ENCODE measurements around the gene SYT7.

SYT7 gene

DNA sequence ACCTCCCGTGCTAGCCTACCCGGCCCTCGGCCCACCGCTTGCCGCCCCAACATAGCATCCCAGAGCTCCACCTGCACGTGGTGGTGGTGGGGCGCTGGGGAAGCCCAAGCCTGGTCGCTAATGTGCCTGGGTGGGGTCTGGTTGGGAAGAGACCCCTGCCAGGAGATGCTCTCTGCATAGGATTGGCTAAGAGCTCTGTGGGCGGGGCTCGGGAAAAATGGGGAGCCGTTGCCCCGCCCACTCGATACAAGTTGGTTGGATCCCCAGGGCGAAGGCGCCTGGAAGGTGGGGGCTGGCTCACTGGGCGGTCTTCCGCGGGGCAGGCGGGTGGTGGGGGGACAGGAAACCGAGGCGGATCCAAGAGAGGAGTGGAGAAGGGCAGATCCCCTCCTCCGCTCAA, 64.7 kb downstream of the SYT7 start:
- DNase-seq (ENCODE audit: low read depth) = no peak

- no peak for DNase-seq (ENCODE audit: low read depth)
These were observed 65.2 kb downstream of the SYT7 start for GRCh38 chr11:61515686-61516085.

- DNase-seq (ENCODE audit: low read depth) = no peak
These were observed 66.6 kb downstream of the SYT7 start for GRCh38 chr11:61514050-61514917.

DNA sequence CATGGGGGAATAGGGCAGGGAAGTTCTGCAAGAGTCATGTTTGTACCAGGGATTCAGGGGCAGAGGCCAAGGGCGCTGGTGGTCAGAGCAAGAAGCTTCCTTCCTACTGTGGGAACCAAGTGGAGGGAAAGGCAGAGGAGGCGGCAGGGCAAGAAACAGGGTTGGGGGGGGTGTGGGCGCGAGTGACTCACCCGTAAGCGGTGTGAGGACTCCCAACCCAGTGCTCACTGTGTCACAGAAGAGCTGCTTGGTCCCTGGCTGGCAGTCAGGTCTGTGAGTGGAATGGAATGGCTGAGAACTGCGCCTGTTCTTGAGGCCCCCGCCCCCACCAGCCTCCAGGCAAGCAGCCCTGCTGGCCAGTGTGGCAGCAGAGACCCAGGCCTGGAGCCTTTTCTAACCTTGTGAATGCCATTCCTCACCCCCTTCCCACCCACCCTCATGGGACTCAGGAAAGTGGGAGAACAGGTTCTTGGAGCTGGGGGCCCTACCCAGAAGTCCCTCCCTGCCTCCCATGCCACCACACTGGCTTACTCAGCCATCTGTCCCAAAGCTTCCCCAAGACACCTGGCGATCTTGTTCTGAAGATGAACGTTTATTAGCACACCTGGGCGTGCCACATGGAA, 67.6 kb downstream of the SYT7 start:
- no peak for DNase-seq (ENCODE audit: low read depth)

GRCh38 chr11:61512435-61512834, 68.4 kb downstream of the SYT7 start:
- no peak for DNase-seq (ENCODE audit: low read depth)

GRCh38 chr11:61511383-61511782, 69.5 kb downstream of the SYT7 start:
- no peak for DNase-seq (ENCODE audit: low read depth)

DNA sequence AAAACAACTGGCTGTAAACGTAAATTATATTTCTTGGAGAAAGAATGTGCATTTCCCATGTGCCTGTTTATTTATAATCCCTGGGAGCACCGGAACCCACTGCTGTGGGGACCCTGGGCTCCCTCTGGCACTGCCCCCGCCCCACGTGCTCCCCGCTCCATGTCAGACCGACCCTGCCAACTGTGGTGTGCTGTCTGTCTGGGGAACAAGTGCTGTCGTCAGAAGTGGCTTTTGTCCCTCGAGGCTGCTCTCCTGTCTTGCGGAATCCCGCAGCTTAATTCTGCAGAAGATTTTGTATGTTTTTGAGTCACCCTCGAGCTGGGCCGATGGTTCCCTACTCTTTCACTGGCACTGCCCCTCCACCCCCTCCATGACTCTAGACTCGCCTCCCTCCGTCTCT, 69.9 kb downstream of the SYT7 start:
- DNase-seq (ENCODE audit: low read depth) = no peak

DNA sequence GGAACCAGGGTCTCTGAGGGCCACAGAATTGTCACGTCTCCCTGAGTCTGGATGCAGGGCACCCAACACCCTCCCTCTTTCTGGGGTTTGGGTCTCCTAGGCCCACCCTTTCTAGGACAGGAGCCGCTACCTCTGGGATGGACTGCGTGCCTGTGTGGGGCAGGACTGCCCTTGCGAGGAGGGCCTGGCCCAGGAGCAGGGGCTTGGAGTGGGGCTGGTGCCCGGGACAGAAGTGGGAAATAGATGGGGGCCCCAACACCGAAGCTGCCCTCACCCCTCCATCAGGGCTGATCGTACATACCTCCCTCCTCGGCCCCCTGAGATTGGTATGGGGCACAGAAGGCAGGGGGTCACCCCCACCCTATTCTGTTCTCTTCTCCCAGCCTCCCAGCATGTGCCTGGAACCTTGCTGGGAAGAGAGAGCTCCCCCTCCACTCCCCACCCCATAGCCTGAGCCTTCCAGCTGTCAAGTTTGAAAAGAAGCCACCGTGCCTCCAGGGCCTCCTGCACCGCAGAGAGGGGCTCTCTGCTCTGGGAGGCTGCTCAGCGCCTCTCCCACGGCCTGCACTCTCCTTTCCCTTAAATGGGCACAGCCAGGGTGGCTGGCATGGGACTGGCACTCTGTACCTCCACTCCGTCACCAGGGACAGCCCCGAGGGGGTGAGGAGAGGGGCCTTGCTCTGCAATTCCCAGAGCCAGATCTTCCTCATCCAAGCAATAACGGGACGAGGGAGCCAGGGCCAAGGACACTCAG, 70.5 kb downstream of the SYT7 start:
- no peak for DNase-seq (ENCODE audit: low read depth)

DNA sequence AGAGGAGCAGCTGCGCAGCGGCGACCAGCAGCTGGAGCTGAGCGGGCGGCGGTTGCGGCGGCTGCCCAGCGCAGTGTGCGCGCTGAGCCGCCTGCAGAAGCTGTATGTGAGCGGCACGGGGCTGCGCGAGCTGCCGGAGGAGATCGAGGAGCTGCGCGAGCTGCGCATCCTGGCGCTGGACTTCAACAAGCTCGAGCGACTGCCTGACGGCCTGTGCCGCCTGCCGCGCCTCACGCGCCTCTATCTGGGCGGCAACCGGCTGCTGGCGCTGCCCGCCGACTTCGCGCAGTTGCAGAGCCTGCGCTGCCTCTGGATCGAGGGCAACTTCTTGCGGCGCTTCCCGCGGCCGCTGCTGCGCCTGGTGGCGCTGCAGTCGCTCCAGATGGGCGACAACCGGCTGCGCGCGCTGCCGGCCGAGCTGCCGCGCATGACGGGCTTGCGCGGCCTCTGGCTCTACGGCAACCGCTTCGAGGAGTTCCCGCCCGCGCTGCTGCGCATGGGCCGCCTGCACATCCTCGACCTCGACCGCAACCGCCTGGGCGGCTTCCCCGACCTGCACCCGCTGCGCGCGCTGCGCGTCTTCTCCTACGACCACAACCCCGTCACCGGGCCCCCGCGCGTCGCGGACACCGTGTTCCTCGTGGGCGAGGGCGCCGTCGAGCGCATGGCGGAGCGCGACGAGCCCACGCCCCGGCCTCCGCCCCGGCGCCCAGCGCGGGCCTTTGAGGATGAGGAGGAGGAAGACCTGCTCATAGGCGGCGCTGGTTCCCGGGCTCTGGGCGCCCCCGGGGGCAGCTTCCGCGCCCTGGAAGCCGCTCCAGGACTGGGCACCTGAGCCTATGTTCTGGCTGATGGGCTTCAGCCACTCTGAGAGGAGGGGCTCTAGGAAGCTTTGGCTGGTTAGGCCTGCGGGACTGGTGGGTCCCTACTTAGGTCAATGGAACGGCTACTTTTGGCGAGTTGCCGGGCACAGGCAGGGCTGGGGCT, 71.5 kb downstream of the SYT7 start:
- DNase-seq (ENCODE audit: low read depth) = no peak

GRCh38 chr11:61507962-61508861, 72.7 kb downstream of the SYT7 start, which contains the start of gene LRRC10B:
Gene LRRC10B, plus strand, starts transcription at chr11:61508749. Its CDS starts 250 bp downstream, at chr11:61508999.
- no peak for DNase-seq (ENCODE audit: low read depth)

DNA sequence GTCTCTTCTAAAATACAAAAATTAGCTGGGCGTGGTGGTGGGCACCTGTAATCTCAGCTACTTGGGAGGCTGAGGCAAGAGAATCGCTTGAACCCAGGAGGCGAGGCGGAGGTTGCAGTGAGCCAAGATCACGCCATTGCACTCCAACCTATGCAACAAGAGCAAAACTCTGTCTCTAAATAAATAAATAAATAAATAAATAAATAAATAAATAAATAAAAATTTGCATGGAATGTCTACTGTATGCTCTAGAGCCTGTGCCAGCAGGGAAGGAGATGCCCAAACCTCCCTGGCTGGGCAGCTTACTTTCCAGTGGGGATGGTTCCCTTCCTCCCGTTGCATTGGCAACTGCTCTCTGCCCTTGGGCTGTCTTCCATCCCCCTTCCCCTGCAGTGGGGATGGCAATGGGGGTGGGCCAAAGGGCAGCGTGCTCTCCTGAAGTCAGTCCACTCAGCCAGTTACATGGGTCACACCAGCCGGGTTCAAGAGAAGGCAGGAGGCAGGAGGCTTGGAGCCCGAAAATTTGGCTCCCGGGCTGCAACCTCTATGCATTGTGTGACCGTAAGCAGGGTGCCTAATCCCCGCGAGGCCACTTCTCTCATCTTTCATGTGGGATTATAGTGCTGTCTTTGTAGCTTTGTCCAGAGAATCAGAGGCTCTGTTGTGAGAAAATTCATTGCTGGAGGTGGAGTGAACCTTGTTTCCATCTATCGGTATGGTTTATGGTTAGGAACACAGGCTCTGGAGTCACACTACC, 73.7 kb downstream of the SYT7 start:
- no peak for DNase-seq (ENCODE audit: low read depth)

- DNase-seq (ENCODE audit: low read depth) = no peak
These were observed 75.2 kb downstream of the SYT7 start for GRCh38 chr11:61505640-61506155.

DNA sequence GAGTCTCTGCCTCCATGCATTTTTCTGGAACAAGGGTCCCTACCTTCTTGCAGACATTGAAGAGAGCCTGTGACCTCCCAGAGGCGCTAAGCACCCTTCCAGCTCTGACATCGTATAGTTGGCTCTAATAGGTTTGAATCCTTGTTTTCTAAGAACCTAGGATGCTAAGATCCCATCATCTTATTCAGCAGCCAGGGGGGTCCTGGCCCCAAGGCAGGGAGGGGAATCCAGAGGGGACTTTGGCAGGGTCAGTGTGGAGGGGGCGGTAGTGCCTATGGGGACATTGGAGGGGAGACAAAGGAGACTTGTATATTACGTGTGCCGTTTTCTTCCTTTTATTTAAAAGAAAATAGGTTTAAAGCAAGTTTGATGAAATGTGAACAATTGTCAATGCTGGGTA, 75.8 kb downstream of the SYT7 start:
- DNase-seq (ENCODE audit: low read depth) = no peak

DNA sequence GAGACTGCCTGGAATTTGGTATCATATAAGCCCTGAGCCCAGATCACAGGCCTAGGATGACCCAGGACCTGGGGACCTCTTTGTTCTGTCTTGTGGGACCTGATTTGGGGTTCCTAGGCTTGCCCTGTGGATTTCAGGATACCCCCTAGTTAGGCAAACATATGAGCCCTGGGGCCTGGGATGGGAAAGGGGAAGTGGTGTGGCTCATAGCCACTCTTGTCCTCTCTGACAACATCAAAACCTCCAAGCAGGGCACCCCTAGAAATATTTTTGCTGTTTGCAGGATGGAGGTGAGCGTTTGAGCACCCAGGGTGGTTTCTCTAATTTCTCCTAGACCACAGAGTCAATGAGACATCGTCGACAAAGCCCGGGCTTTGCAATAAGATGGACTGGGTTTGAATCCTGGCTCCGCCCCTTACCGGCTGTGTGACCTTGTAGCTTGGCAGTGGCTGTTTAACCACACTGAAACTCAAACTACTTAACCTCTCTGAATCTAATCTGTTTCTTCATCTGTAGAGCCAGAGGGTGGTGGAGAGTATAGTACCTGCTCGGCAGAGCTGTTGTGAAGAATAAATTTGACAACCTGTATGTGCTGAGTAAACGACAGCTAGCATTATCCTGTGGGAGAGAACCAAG, 77.6 kb downstream of the SYT7 start:
- no peak for DNase-seq (ENCODE audit: low read depth)

DNA sequence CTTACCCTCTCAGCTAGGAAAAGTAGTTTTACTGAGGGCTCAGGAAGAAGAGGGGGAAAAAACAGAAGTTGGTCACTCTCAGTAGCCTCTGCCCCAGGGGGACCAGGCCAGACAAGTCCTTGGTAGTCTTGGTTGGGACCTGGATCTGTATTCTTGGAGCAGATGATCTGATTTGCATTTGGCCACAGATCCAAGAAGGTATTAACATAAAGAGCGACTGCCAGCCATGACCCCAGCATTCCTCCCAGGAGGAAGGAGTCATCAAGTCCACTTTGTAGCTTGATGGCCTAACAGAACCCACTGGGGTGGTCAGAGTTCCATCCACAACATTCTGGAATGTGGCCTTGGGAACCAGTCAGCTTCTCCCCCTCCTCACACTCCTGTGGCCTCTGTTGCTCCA, 78.4 kb downstream of the SYT7 start:
- no peak for DNase-seq (ENCODE audit: low read depth)

DNA sequence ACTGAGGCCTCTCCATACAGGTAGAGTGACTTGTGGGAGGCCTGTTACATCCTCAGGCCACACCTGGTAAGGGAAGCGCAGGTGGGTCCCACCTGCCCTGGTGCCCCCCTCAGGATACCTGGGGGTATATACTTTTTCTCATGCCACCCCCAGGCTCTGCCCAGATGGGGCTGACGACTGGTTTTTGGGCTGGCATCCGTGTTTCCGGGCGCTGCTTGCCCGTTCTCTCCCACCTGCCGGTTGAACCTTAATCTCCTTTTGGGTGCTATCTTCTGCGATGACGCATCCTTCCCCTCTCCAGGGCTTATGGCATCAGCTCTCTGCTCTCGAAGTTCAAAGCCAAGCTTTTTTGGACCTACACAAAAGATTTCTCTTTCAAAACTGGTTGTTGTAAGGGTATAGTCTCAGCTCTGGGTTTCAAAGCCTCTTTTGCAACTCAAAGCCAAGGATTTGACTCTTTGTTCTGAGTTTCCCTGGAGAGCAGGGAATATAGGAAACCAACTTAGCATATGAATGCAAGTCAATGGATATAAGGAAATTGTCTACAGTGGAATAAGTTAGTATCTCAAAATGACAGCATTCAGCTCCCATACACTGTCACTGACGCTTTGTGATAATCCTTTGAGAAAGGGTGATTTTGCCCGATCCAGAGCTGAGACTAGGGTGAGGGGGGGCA, 80.9 kb downstream of the SYT7 start:
- no peak for DNase-seq (ENCODE audit: low read depth)

- no peak for DNase-seq (ENCODE audit: low read depth)
These were observed 82.0 kb downstream of the SYT7 start for GRCh38 chr11:61498767-61499341.

- DNase-seq (ENCODE audit: low read depth) = no peak
These were observed 83.0 kb downstream of the SYT7 start for GRCh38 chr11:61497876-61498275.
